ENCODE data around the gene YY1AP1.
A peak's percentile ranks its signal among the peaks of the same experiment; 100 is the strongest.
"Not testable (repeated sequence)": the region's sequence is repeated elsewhere in the genome, so short reads cannot be mapped to it uniquely, and the experiment has no call there.

The YY1AP1 gene

GRCh38 chr1:155643230-155643629 is 45.3 kb downstream of the YY1AP1 start:
- no peak for DNase-seq

GRCh38 chr1:155642559-155643180 is 45.9 kb downstream of the YY1AP1 start:
- DNase-seq = not testable (repeated sequence)

- DNase-seq = no peak
Measured at GRCh38 chr1:155640367-155640766, 48.2 kb downstream of the YY1AP1 start.

- DNase-seq = no peak
Measured at GRCh38 chr1:155636397-155637153, 52.0 kb downstream of the YY1AP1 start.

GRCh38 chr1:155626428-155626827 is 62.1 kb downstream of the YY1AP1 start:
- DNase-seq = not testable (repeated sequence)

- DNase-seq = no peak
Measured at GRCh38 chr1:155623357-155623756, 65.2 kb downstream of the YY1AP1 start.

- no peak for DNase-seq
Measured at GRCh38 chr1:155622191-155622590, 66.4 kb downstream of the YY1AP1 start.

- DNase-seq = not testable (repeated sequence)
Measured at GRCh38 chr1:155613226-155613625, 75.3 kb downstream of the YY1AP1 start.

- DNase-seq = not testable (repeated sequence)
Measured at GRCh38 chr1:155610257-155610647, 78.3 kb downstream of the YY1AP1 start.

- peak; percentile 99 for DNase-seq
Measured at GRCh38 chr1:155609515-155610256, 78.9 kb downstream of the YY1AP1 start, which contains the start of gene MSTO1. MSTO1 (plus strand) TSS chr1:155610218; CDS start chr1:155610249, 31 bp downstream.

Data from activated CD8-positive, alpha-beta memory T cell treated with anti-CD3 and anti-CD28 coated beads, Interleukin-2, amount 50 U/mL, for 48 hours (primary cell).